ENCODE measurements around the gene ALS2.

GRCh38 chr2:201735486-201735885 lies 45.2 kb downstream of the ALS2 start:
- TF ChIP-seq RAD21 (IDR thresholded peaks at IDR 0.05) (no peak), ZBTB33 (IDR thresholded peaks at IDR 0.05) (no peak), EGR1 (IDR thresholded peaks at IDR 0.05; ENCODE audit: low read depth in 2 of 2) (no peak), CTCF (IDR thresholded peaks at IDR 0.05; ENCODE audit: low read depth, low read length, missing input control) (no peak)
